Fibroblast of lung (primary cell): ENCODE data around the gene ACOT6. TPM values are rescaled to one million over a fixed set of nuclear protein-coding genes. Genes with fewer than 3 reads are reported as not detected.
"Not testable (repeated sequence)": the region's sequence is repeated elsewhere in the genome, so short reads cannot be mapped to it uniquely, and the experiment has no call there.

Experiments
- DNase-seq, 2 donors: peaks; one replicate each; pipeline versions ENCODE4 v3.0.0 to v3.0.0-alpha.2; 2010; ENCODE audit warnings: low read depth in 2 of 2
- H2AFZ ChIP-seq: 2 replicates; pipeline ENCODE4 v1.5.1; 2012; ENCODE audit warnings: low read length, control low read depth, inconsistent platforms
- H3K27ac ChIP-seq: 2 replicates; pipeline ENCODE4 v1.5.1; 2011; ENCODE audit warnings: low read length, control low read depth; ENCODE audit not compliant: insufficient read depth
- H3K27me3 ChIP-seq: 2 replicates; pipeline ENCODE4 v1.5.1; 2011; ENCODE audit warnings: mild to moderate bottlenecking, low read length; ENCODE audit not compliant: control insufficient read depth, insufficient read depth
- H3K36me3 ChIP-seq: 2 replicates; pipeline ENCODE4 v1.5.1; 2011; ENCODE audit warnings: low read length; ENCODE audit not compliant: control insufficient read depth, insufficient read depth
- H3K4me1 ChIP-seq: 2 replicates; pipeline ENCODE4 v1.5.1; 2011; ENCODE audit warnings: low read length; ENCODE audit not compliant: control insufficient read depth, insufficient read depth; ENCODE audit errors: extremely low read depth
- H3K4me2 ChIP-seq: 2 replicates; pipeline ENCODE4 v1.5.1; 2011; ENCODE audit warnings: low read length, control low read depth; ENCODE audit not compliant: insufficient read depth; ENCODE audit errors: extremely low read depth
- H3K4me3 ChIP-seq, 4 experiments: fragments of 200-600 bp in 1 of 4; sonication (generic) in 1 of 4; replicated peaks in 1 of 4; 2 replicates each; pipeline ENCODE4 v1.5.1; 2011 to 2016; ENCODE audit warnings: low read length in 4 of 4, low read depth in 3 of 4, mild to moderate bottlenecking in 3 of 4, control low read depth in 2 of 4, inconsistent platforms in 1 of 4, mixed read lengths in 1 of 4; ENCODE audit not compliant: insufficient read depth in 1 of 4; ENCODE audit errors: control extremely low read depth in 1 of 4
- H3K79me2 ChIP-seq: 2 replicates; pipeline ENCODE4 v1.5.1; 2012; ENCODE audit warnings: mild to moderate bottlenecking, low read length, inconsistent platforms; ENCODE audit not compliant: control insufficient read depth, insufficient read depth
- H3K9ac ChIP-seq: 2 replicates; pipeline ENCODE4 v1.5.1; 2011; ENCODE audit warnings: mild to moderate bottlenecking, low read length, control low read depth; ENCODE audit not compliant: insufficient read depth
- H3K9me3 ChIP-seq: 2 replicates; pipeline ENCODE4 v1.5.1; 2012; ENCODE audit warnings: low read depth, low read length; ENCODE audit not compliant: control insufficient read depth, insufficient read depth
- H4K20me1 ChIP-seq: 2 replicates; pipeline ENCODE4 v1.5.1; 2011; ENCODE audit warnings: low read length; ENCODE audit not compliant: control insufficient read depth, insufficient read depth; ENCODE audit errors: extremely low read depth
- EZH2 ChIP-seq: IDR thresholded peaks from 2 replicates; pipeline ENCODE4 v1.5.1; 2012; ENCODE audit warnings: low read length, control low read depth, mild to moderate bottlenecking; ENCODE audit errors: missing control alignments
- polyA plus RNA-seq, 2 donors: library from polyadenylated mRNA; depleted of rRNA in 1 of 2; stranded (reverse) in 1 of 2; unstranded in 1 of 2; fragments of >200 nt; gene quantifications; 2 replicates each; pipeline ENCODE4 v1.2.1, GENCODE V29; 2011 to 2012; ENCODE audit warnings: missing spikeins in 1 of 2
- total RNA-seq: library from RNA; depleted of rRNA; stranded (reverse); fragments of >200 nt; gene quantifications from 2 replicates; pipeline ENCODE4 v1.2.1, GENCODE V29; 2014
- TF ChIP-seq, protein P1 (sequence below), 2 donors: IDR thresholded peaks in 1 of 2; conservative IDR thresholded peaks in 1 of 2; 1 replicate in 1 of 2; 2 replicates in 1 of 2; pipeline ENCODE4 v1.5.1; 2011 to 2012; ENCODE audit warnings: low read length in 2 of 2, control low read depth in 1 of 2, inconsistent platforms in 1 of 2, low read depth in 1 of 2, mild to moderate bottlenecking in 1 of 2

Gene ACOT6
- total and polyA plus RNA-seq, 2 donors (not counting 1 experiment from before 2014, with no cell fraction given) = not detected

- DNase-seq = no peak
- no peaks in the 10 kb centered on the region for H3K79me2 ChIP-seq
- H3K9ac ChIP-seq = no peak overlapping the region
- no peak overlapping the region for H3K4me3 ChIP-seq
- no peaks in the 10 kb centered on the region for H4K20me1 ChIP-seq
- H3K4me1 ChIP-seq = no peaks in the 10 kb centered on the region
- H3K9me3 ChIP-seq = no peaks in the 10 kb centered on the region
- no peaks in the 10 kb centered on the region for H3K36me3 ChIP-seq
- H3K27me3 ChIP-seq = no peaks in the 10 kb centered on the region
- H3K4me2 ChIP-seq = no peak overlapping the region
- no peak overlapping the region for H2AFZ ChIP-seq
- no peak overlapping the region for H3K27ac ChIP-seq
- TF ChIP-seq, protein P1, sequence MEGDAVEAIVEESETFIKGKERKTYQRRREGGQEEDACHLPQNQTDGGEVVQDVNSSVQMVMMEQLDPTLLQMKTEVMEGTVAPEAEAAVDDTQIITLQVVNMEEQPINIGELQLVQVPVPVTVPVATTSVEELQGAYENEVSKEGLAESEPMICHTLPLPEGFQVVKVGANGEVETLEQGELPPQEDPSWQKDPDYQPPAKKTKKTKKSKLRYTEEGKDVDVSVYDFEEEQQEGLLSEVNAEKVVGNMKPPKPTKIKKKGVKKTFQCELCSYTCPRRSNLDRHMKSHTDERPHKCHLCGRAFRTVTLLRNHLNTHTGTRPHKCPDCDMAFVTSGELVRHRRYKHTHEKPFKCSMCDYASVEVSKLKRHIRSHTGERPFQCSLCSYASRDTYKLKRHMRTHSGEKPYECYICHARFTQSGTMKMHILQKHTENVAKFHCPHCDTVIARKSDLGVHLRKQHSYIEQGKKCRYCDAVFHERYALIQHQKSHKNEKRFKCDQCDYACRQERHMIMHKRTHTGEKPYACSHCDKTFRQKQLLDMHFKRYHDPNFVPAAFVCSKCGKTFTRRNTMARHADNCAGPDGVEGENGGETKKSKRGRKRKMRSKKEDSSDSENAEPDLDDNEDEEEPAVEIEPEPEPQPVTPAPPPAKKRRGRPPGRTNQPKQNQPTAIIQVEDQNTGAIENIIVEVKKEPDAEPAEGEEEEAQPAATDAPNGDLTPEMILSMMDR (conservative IDR thresholded peaks at IDR 0.05 in 1 of 2, IDR thresholded peaks at IDR 0.05 in 1 of 2; ENCODE audit: low read depth in 1 of 2, low read length in 2 of 2) = no peak
- TF ChIP-seq EZH2 = no peak
Measured at GRCh38 chr14:73655851-73656250, 43.5 kb downstream of the ACOT6 start.

DNA sequence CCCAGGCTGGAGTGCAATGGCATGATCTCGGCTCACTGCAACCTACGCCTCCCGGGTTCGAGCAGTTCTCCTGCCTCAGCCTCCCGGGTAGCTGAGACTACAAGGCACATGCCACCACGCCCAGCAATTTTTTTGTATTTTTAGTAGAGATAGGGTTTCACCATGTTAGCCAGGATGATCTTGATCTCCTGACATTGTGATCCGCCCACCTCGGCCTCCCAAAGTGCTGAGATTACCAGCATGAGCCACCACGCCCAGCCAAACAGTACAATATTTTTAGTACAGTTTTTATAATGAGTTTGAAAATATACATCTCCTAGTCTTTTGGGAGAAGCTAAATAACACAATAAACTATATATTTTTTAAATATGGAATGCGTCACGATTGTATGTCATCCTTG is 46.9 kb downstream of the ACOT6 start:
- not testable (repeated sequence) for H4K20me1 ChIP-seq, H3K9ac ChIP-seq, H3K4me2 ChIP-seq, H2AFZ ChIP-seq, H3K36me3 ChIP-seq, H3K27ac ChIP-seq, H3K9me3 ChIP-seq, H3K79me2 ChIP-seq, H3K27me3 ChIP-seq, H3K4me3 ChIP-seq, H3K4me1 ChIP-seq, DNase-seq

DNA sequence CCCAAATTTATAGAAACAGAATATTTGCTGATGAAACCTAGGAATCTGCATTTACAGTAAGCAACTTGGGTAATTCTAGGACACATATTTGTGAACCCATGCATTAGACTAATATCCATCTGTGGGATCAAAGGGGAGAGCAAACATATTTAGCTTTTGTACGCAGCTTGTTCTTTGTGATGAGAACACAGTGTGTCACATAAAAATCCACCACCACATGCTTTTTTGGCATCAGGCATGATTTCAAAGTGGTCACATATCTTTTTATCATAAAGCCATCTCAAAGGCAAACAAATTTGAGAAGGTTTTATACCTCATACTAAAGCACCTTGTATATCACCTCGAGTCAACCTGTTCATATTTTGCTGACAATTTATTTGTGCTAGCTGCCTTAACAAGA is 48.2 kb downstream of the ACOT6 start:
- no peaks in the 10 kb centered on the region for H3K79me2 ChIP-seq
- H3K4me3 ChIP-seq = no peak overlapping the region
- no peak for TF ChIP-seq EZH2
- TF ChIP-seq, protein P1 (conservative IDR thresholded peaks at IDR 0.05 in 1 of 2, IDR thresholded peaks at IDR 0.05 in 1 of 2; ENCODE audit: low read depth in 1 of 2, low read length in 2 of 2) = no peak
- H3K9me3 ChIP-seq = no peaks in the 10 kb centered on the region
- H3K27me3 ChIP-seq = no peaks in the 10 kb centered on the region
- no peaks in the 10 kb centered on the region for H3K36me3 ChIP-seq
- H2AFZ ChIP-seq = no peak overlapping the region
- H3K27ac ChIP-seq = no peak overlapping the region
- no peak overlapping the region for H3K9ac ChIP-seq
- no peak overlapping the region for H3K4me2 ChIP-seq
- no peaks in the 10 kb centered on the region for H4K20me1 ChIP-seq
- no peak for DNase-seq
- peaks cover 3% of the 10 kb centered on the region for H3K4me1 ChIP-seq
